SKM-1 treated with dmso at 0.1 percent for 144 hours (cell line): ENCODE data around the gene TMEM59.

Experiments
- DNase-seq: peaks from one replicate; lab custom pipeline; 2025; ENCODE audit not compliant: unreplicated experiment; lab: John Stamatoyannopoulos, UW

Gene TMEM59

GRCh38 chr1:53986458-53986857 lies 66.5 kb downstream of the TMEM59 start:
- DNase-seq: no peak

GRCh38 chr1:53984726-53985125 lies 68.3 kb downstream of the TMEM59 start:
- DNase-seq: no peak

- DNase-seq: no peak
Measured at GRCh38 chr1:53982763-53983104, 70.3 kb downstream of the TMEM59 start.

- DNase-seq: peak; percentile 65
Measured at GRCh38 chr1:53982034-53982762, 70.8 kb downstream of the TMEM59 start.

- DNase-seq: no peak
Measured at GRCh38 chr1:53981220-53981619, 71.8 kb downstream of the TMEM59 start.

GRCh38 chr1:53979712-53980450 lies 73.1 kb downstream of the TMEM59 start:
- DNase-seq: no peak
